Measurements from ENCODE around the gene IGF1. TPM values are rescaled to one million over a fixed set of nuclear protein-coding genes. Genes with fewer than 3 reads are reported as not detected.

The IGF1 gene
- 12.0 TPM for total RNA-seq

DNA sequence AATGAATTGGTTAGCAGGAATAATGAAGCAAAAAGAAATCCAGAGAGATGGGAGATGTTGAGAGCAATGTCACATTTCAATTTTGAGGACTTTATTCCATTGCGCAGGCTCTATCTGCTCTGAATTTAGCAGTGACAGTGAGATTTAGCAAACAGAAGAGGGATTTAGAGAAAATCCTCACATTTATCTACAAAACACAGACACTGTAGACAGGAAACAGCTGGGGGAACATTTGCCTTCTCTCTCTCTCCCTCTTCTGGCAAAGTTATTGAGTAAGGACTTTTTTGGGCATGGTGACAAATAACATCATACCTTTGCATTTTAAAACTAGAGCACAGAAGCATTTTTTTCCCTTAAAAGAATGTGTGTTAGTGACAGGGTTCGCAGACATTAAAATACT is at the start of gene IGF1:
Gene IGF1 (minus strand): TSS at position 158 of the 400 bp plus-strand sequence. CDS start 182 bp downstream, outside the sequence.

